ENCODE data around the gene CDC26. TPM values are rescaled to one million over a fixed set of nuclear protein-coding genes. Genes with fewer than 3 reads are reported as not detected.
"Not testable (repeated sequence)": the region's sequence is repeated elsewhere in the genome, so short reads cannot be mapped to it uniquely, and the experiment has no call there.

The CDC26 gene
- total RNA-seq, 1 donor from 2014 or later = 27.7 TPM

DNA sequence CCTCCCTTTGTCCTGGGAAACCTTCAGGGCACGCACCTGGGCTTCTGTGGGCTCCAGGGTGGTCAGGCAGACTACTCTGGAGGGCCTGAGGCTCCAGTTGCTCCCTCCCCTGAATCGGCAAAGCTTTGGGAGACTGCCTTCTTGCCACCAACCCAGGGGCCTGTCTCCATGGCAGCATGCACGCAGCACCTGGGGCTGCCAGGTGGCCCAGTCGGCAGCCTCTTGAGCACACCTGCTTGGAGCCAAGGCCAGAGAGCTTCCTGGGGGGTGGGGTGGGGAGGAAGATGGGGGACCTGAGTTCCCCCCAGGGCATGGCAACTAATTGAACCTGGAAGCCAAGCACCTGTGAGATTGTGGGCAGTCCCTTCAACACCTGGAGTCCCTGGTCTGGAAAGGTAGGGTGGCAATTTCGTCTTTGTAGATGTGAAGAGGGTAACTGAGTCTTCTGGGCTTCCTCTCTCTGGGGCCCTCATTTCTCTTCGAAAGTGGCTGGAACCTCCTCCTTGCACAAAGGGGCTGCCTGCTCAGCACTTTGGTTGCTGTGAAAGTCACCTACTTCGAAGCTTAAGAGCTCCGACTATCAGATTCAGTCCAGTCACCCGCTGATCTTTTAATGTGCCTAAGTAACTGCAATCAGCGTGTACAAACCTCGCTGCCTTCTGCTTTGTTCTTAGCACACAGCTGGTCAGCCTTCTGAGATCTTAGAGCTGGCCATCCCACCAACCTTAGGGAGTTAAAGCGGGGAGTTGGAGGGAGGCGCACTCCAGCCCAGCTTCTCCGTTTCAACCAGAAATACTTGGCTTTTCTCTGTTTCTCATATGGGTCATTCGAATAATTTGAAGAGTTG, 23.8 kb upstream of the CDC26 start:
- DNase-seq (ENCODE audit: low spot score in 2 of 2, unreplicated experiment in 2 of 2) = no peak
- Mint-ChIP-seq H3K27ac (no peak overlapping the region), H3K4me1 (peaks cover 9% of the 10 kb centered on the region), H3K27me3 (ENCODE audit: low read depth) (peaks cover 3% of the 10 kb centered on the region), H3K4me3 (no peak overlapping the region), H3K36me3 (no peaks in the 10 kb centered on the region), H3K9me3 (no peaks in the 10 kb centered on the region)
- no peak for TF ChIP-seq CTCF (IDR thresholded peaks at IDR 0.05; ENCODE audit: unreplicated experiment)

GRCh38 chr9:113298311-113298710, 22.9 kb upstream of the CDC26 start:
- no peak for DNase-seq (ENCODE audit: low spot score in 2 of 2, unreplicated experiment in 2 of 2)
- Mint-ChIP-seq H3K27me3 (ENCODE audit: low read depth) (peaks cover 3% of the 10 kb centered on the region), H3K4me3 (no peak overlapping the region), H3K36me3 (no peaks in the 10 kb centered on the region), H3K9me3 (no peaks in the 10 kb centered on the region), H3K4me1 (peaks cover 9% of the 10 kb centered on the region), H3K27ac (no peak overlapping the region)
- TF ChIP-seq CTCF (IDR thresholded peaks at IDR 0.05; ENCODE audit: unreplicated experiment) = no peak

- Mint-ChIP-seq H3K27ac (no peak overlapping the region), H3K4me3 (no peak overlapping the region), H3K9me3 (no peaks in the 10 kb centered on the region), H3K27me3 (ENCODE audit: low read depth) (peaks cover 3% of the 10 kb centered on the region), H3K4me1 (peaks cover 9% of the 10 kb centered on the region), H3K36me3 (peaks cover 2% of the 10 kb centered on the region)
- no peak for TF ChIP-seq CTCF (IDR thresholded peaks at IDR 0.05; ENCODE audit: unreplicated experiment)
- no peak for DNase-seq (ENCODE audit: low spot score in 2 of 2, unreplicated experiment in 2 of 2)
Observed at GRCh38 chr9:113296796-113297558, 21.6 kb upstream of the CDC26 start.

- H3K27me3 Mint-ChIP-seq (ENCODE audit: low read depth); DNase-seq (ENCODE audit: low spot score in 2 of 2, unreplicated experiment in 2 of 2); H3K27ac Mint-ChIP-seq; H3K9me3 Mint-ChIP-seq; H3K4me3 Mint-ChIP-seq; H3K4me1 Mint-ChIP-seq; H3K36me3 Mint-ChIP-seq: not testable (repeated sequence)
Observed at GRCh38 chr9:113296247-113296646, 20.9 kb upstream of the CDC26 start.

DNA sequence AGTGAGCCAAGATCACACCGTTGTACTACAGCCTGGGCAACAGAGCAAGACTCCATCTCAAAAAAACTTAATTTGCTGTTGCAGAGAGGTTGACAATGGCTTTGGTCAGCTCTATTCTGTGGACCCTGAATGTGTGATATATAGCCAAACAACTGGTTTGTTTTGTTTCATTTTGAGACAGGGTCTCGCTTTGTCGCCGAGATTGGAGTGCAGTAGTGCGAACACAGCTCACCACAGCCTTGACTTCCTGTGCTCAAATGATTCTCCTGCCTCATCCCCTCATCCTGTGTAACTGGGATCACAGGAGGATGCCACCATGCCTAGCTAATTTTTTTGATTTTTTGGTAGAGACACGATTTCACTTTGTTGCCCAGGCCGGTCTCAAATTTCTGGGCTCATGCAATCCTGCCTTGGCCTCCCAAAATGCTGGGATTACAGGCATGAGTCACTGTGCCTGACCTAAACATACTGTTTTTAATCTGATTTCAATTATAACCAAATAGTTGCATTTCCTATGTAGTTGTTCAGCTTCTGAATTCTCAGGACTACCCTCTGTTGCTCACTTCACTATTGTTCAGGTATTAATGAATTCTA, 18.0 kb upstream of the CDC26 start:
- no peak overlapping the region for H3K27ac Mint-ChIP-seq
- no peak for DNase-seq (ENCODE audit: low spot score in 2 of 2, unreplicated experiment in 2 of 2)
- no peak for TF ChIP-seq CTCF (IDR thresholded peaks at IDR 0.05; ENCODE audit: unreplicated experiment)

More for the DNA sequence above, 18.0 kb upstream of the CDC26 start:
- peaks cover 28% of the 10 kb centered on the region for H3K36me3 Mint-ChIP-seq
- no peaks in the 10 kb centered on the region for H3K4me1 Mint-ChIP-seq
- no peaks in the 10 kb centered on the region for H3K27me3 Mint-ChIP-seq (ENCODE audit: low read depth)
- no peak overlapping the region for H3K4me3 Mint-ChIP-seq
- no peaks in the 10 kb centered on the region for H3K9me3 Mint-ChIP-seq

All from mesothelial cell of epicardium (in vitro differentiated cells).